H1 (cell line): ENCODE data around the gene SUPT4H1. TPM values are rescaled to one million over a fixed set of nuclear protein-coding genes. Genes with fewer than 3 reads are reported as not detected.
A peak's percentile ranks its signal among the peaks of the same experiment; 100 is the strongest.

ENCODE experiments used
- CTCF ChIA-PET: fragments of 300-600 bp; sonication (Branson Sonifier 250); formaldehyde crosslinking; loops from one replicate; lab custom pipeline; 2021; ENCODE audit not compliant: partially characterized antibody; lab: Charles Lee
- POLR2A ChIA-PET: fragments of 300-600 bp; sonication (Branson Sonifier 250); formaldehyde crosslinking; loops from one replicate; lab custom pipeline; 2021; ENCODE audit warnings: inconsistent platforms; ENCODE audit not compliant: partially characterized antibody; lab: Charles Lee
- DNase-seq, 2 experiments: peaks; one replicate each; pipeline versions ENCODE4 v3.0.0 to v3.0.0-alpha.2; 2010 to 2022; ENCODE audit warnings: low spot score in 2 of 2, low read depth in 1 of 2, mixed read lengths in 1 of 2
- FAIRE-seq: peaks from 2 replicates; lab custom pipeline; 2011; peaks lifted over from hg19 to GRCh38; lab: Jason Lieb, UNC
- H2AFZ ChIP-seq: 2 replicates; pipeline ENCODE4 v1.8.1; 2012; ENCODE audit warnings: low read length, inconsistent platforms
- H2AK5ac ChIP-seq: 2 replicates; pipeline ENCODE4 v1.6.1; 2013; ENCODE audit warnings: low read depth, low read length
- H2BK120ac ChIP-seq: replicated peaks from 2 replicates; pipeline ENCODE3; 2013; ENCODE audit warnings: low read depth, low read length, inconsistent platforms
- H2BK12ac ChIP-seq: 2 replicates; pipeline ENCODE4 v1.6.1; 2013; ENCODE audit warnings: low read depth, low read length
- H2BK15ac ChIP-seq: 2 replicates; pipeline ENCODE4 v1.6.1; 2013; ENCODE audit warnings: low read length
- H2BK20ac ChIP-seq: 2 replicates; pipeline ENCODE4 v1.6.1; 2013; ENCODE audit warnings: low read length
- H2BK5ac ChIP-seq: 2 replicates; pipeline ENCODE4 v1.6.1; 2013; ENCODE audit warnings: low read depth, low read length
- H3K14ac ChIP-seq: 2 replicates; pipeline ENCODE4 v1.6.1; 2013; ENCODE audit warnings: inconsistent platforms; ENCODE audit not compliant: insufficient read length
- H3K18ac ChIP-seq: 2 replicates; pipeline ENCODE4 v1.6.1; 2013; ENCODE audit warnings: low read length; ENCODE audit errors: extremely low read depth
- H3K23ac ChIP-seq: 2 replicates; pipeline ENCODE4 v1.6.1; 2013; ENCODE audit warnings: inconsistent platforms; ENCODE audit not compliant: insufficient read length
- H3K23me2 ChIP-seq: 2 replicates; pipeline ENCODE4 v1.6.1; 2013; ENCODE audit warnings: low read depth, low read length
- H3K27ac ChIP-seq: 2 replicates; pipeline ENCODE4 v1.6.1; 2011; ENCODE audit warnings: low read depth, low read length, inconsistent platforms
- H3K27me3 ChIP-seq, 4 experiments: replicated peaks in 1 of 4; 1 replicate in 1 of 4; 2 replicates in 3 of 4; pipeline versions ENCODE4 v1.6.1 to v1.8.1; 2011 to 2013; ENCODE audit warnings: low read length in 3 of 4, mild to moderate bottlenecking in 3 of 4, inconsistent platforms in 2 of 4, mixed read lengths in 2 of 4, moderate library complexity in 1 of 4; ENCODE audit not compliant: control insufficient read depth in 3 of 4, insufficient read depth in 3 of 4; ENCODE audit errors: extremely low read depth in 1 of 4
- H3K36me3 ChIP-seq, 4 experiments: 2 replicates each; pipeline versions ENCODE4 v1.6.1 to v1.8.1; 2011 to 2013; ENCODE audit warnings: mild to moderate bottlenecking in 4 of 4, low read length in 3 of 4, moderate library complexity in 2 of 4, control low read depth in 1 of 4, inconsistent platforms in 1 of 4; ENCODE audit not compliant: insufficient read depth in 4 of 4, control insufficient read depth in 2 of 4
- H3K4ac ChIP-seq: replicated peaks from 2 replicates; pipeline ENCODE3; 2013; ENCODE audit warnings: low read length, low read depth, mixed read lengths, inconsistent platforms; ENCODE audit not compliant: insufficient read length
- H3K4me1 ChIP-seq, 4 experiments: replicated peaks in 1 of 4; 1 replicate in 1 of 4; 2 replicates in 3 of 4; pipeline versions ENCODE4 v1.6.1 to v1.8.1; 2011 to 2013; ENCODE audit warnings: low read length in 3 of 4, inconsistent platforms in 2 of 4, mixed read lengths in 1 of 4; ENCODE audit not compliant: insufficient read depth in 4 of 4, control insufficient read depth in 3 of 4
- H3K4me2 ChIP-seq, 2 experiments: 2 replicates each; pipeline versions ENCODE4 v1.6.1 to v1.8.1; 2011 to 2013; ENCODE audit warnings: low read depth in 2 of 2, low read length in 2 of 2, control low read depth in 1 of 2, inconsistent platforms in 1 of 2, mild to moderate bottlenecking in 1 of 2; ENCODE audit not compliant: insufficient read depth in 1 of 2
- H3K4me3 ChIP-seq, 4 experiments: fragments of 200-600, 300-600 bp in 1 of 4; sonication (generic), shearing (Covaris generic), sonication (Bioruptor Twin) in 1 of 4; 2 replicates each; pipeline versions ENCODE4 v1.5.1 to v1.8.1; 2011 to 2016; ENCODE audit warnings: low read length in 4 of 4, low read depth in 3 of 4, control low read depth in 2 of 4, inconsistent platforms in 2 of 4, mild to moderate bottlenecking in 2 of 4, mixed read lengths in 1 of 4, moderate library complexity in 1 of 4; ENCODE audit not compliant: insufficient read depth in 2 of 4; ENCODE audit errors: extremely low read depth in 1 of 4
- H3K56ac ChIP-seq: replicated peaks from 2 replicates; pipeline ENCODE3; 2013; ENCODE audit warnings: low read depth, mild to moderate bottlenecking, mixed read lengths, low read length, inconsistent platforms; ENCODE audit not compliant: insufficient read length
- H3K79me1 ChIP-seq: 2 replicates; pipeline ENCODE4 v1.6.1; 2013; ENCODE audit warnings: low read depth, low read length, control low read depth
- H3K79me2 ChIP-seq, 2 experiments: 2 replicates each; pipeline versions ENCODE4 v1.6.1 to v1.8.1; 2012 to 2013; ENCODE audit warnings: low read length in 2 of 2, mild to moderate bottlenecking in 2 of 2, inconsistent platforms in 1 of 2; ENCODE audit not compliant: insufficient read depth in 2 of 2, control insufficient read depth in 1 of 2
- H3K9ac ChIP-seq, 4 experiments: replicated peaks in 1 of 4; 1 replicate in 1 of 4; 2 replicates in 3 of 4; pipeline versions ENCODE4 v1.6.1 to v1.8.1; 2011 to 2013; ENCODE audit warnings: low read depth in 3 of 4, low read length in 3 of 4, control low read depth in 2 of 4, mild to moderate bottlenecking in 2 of 4, moderate library complexity in 2 of 4, inconsistent platforms in 1 of 4; ENCODE audit errors: extremely low read depth in 1 of 4
- H3K9me3 ChIP-seq, 2 experiments: 2 replicates each; pipeline versions ENCODE4 v1.6.1 to v1.8.1; 2012 to 2013; ENCODE audit warnings: mild to moderate bottlenecking in 2 of 2, moderate library complexity in 2 of 2, control low read depth in 1 of 2, inconsistent platforms in 1 of 2, low read depth in 1 of 2, low read length in 1 of 2, mixed read lengths in 1 of 2; ENCODE audit not compliant: insufficient read depth in 2 of 2
- H4K20me1 ChIP-seq, 2 experiments: replicated peaks in 1 of 2; 2 replicates each; pipeline versions ENCODE3 to v1.8.1; 2011 to 2013; ENCODE audit warnings: inconsistent platforms in 2 of 2, low read length in 2 of 2, mild to moderate bottlenecking in 1 of 2; ENCODE audit not compliant: insufficient read depth in 2 of 2, control insufficient read depth in 1 of 2
- H4K5ac ChIP-seq: 2 replicates; pipeline ENCODE4 v1.6.1; 2013; ENCODE audit warnings: low read length, low read depth, mixed read lengths, inconsistent platforms; ENCODE audit not compliant: insufficient read length
- H4K8ac ChIP-seq: 2 replicates; pipeline ENCODE4 v1.8.0; 2013; ENCODE audit warnings: mild to moderate bottlenecking, moderate library complexity, low read length, inconsistent platforms; ENCODE audit not compliant: insufficient read depth; ENCODE audit errors: extremely low read depth
- H4K91ac ChIP-seq: replicated peaks from 2 replicates; pipeline ENCODE3; 2013; ENCODE audit warnings: low read length, mixed read lengths, inconsistent platforms; ENCODE audit not compliant: insufficient read length
- EP300 ChIP-seq, 2 experiments: IDR thresholded peaks; 1 replicate in 1 of 2; 2 replicates in 1 of 2; pipeline ENCODE4 v1.6.1; 2011 to 2012; ENCODE audit warnings: low read depth in 2 of 2, low read length in 2 of 2, mild to moderate bottlenecking in 2 of 2, borderline replicate concordance in 1 of 2, inconsistent platforms in 1 of 2, moderate library complexity in 1 of 2
- HDAC2 ChIP-seq, 2 experiments: fragments of 300-600 bp in 1 of 2; sonication (generic) in 1 of 2; IDR thresholded peaks; 2 replicates each; pipeline ENCODE4 v1.6.1; 2011 to 2012; ENCODE audit warnings: low read depth in 2 of 2, low read length in 2 of 2, mild to moderate bottlenecking in 2 of 2, moderate library complexity in 2 of 2, borderline replicate concordance in 1 of 2, inconsistent platforms in 1 of 2
- POLR2AphosphoS5 ChIP-seq: IDR thresholded peaks from 2 replicates; pipeline ENCODE4 v1.6.1; 2011; ENCODE audit warnings: low read depth, low read length
- TBP ChIP-seq: IDR thresholded peaks from 2 replicates; pipeline ENCODE4 v1.6.1; 2011; ENCODE audit warnings: low read depth, low read length, improper control_type of control experiment
- WGBS, 2 experiments: shearing (Covaris generic) in 1 of 2; methylation state at CpG; one replicate each; pipeline versions ENCODE4 v1.1.6 to v1.1.7; 2013 to 2015; ENCODE audit warnings: low lambda C conversion rate in 2 of 2, mixed read lengths in 2 of 2, inconsistent platforms in 1 of 2, low coverage in 1 of 2, missing lambda C conversion rate in 1 of 2; ENCODE audit not compliant: insufficient replicate concordance in 2 of 2, insufficient coverage in 1 of 2, insufficient read length in 1 of 2; ENCODE audit errors: extremely low coverage in 1 of 2, missing lambda C conversion rate in 1 of 2; 5-methylcytosine and 5-hydroxymethylcytosine counted together
- polyA plus RNA-seq, 7 experiments: library from polyadenylated mRNA; depleted of rRNA in 3 of 7; stranded (reverse) in 5 of 7; unstranded in 2 of 7; fragments of >200 nt in 5 of 7; fragments of 200-250 nt in 2 of 7; gene quantifications; 1 replicate in 5 of 7; 2 replicates in 1 of 7; 4 replicates in 1 of 7; pipeline versions ENCODE4 v1.2.1 to v1.2.3, GENCODE V29; 2011 to 2013; ENCODE audit warnings: missing spikeins in 2 of 7, mixed read lengths in 2 of 7
- total RNA-seq: library from RNA; stranded (reverse); fragmentation: NEBNext Ultra II Directional; extraction: Animal tissue kit (Norgen Biotek cat#: 25700); gene quantifications from 2 replicates; pipeline ENCODE4 v1.2.1, GENCODE V29; 2021
- TF ChIP-seq, protein P1 (sequence below): IDR thresholded peaks from 2 replicates; pipeline ENCODE4 v1.6.1; 2012; ENCODE audit warnings: inconsistent platforms

Gene SUPT4H1
- total and polyA plus RNA-seq, 2 of the 8 experiments (the other 6 are each of a cell fraction or from before 2014, with no cell fraction given) = 112 to 143 TPM

- Histone ChIP-seq H3K27me3 (peaks cover 0 to 20% (median 12%) of the 10 kb centered on the region in 4 experiments; a peak in 5 of 7 replicates), H2BK20ac (no peak overlapping the region), H3K9ac (peak overlapping the region in 3 of 4 experiments; percentile 26 to 63 (median 26); a peak in 3 of 7 replicates), H2BK5ac (no peak overlapping the region; the same call in 1 of the 2 replicates), H3K23me2 (peaks cover 12% of the 10 kb centered on the region), H3K27ac (no peak overlapping the region), H2BK120ac (no peak overlapping the region), H3K36me3 (no peaks in the 10 kb centered on the region), H2AK5ac (no peak overlapping the region), H3K4ac (peak overlapping the region; percentile 79), H4K91ac (peak overlapping the region; percentile 92), H3K79me1 (no peaks in the 10 kb centered on the region), H2BK15ac (peak overlapping the region; percentile 12; the same call in 1 of the 2 replicates), H4K8ac (peak overlapping the region; percentile 88), H3K14ac (no peak overlapping the region), H3K4me2 (peak overlapping the region; percentile 82 to 99), H3K9me3 (no peaks in the 10 kb centered on the region), H4K20me1 (peaks cover 0 to 2% of the 10 kb centered on the region in 2 experiments), H2AFZ (peak overlapping the region; percentile 98), H3K4me1 (peaks cover 0 to 31% (median 19%) of the 10 kb centered on the region in 4 experiments; a peak in 6 of 7 replicates), H3K23ac (no peak overlapping the region), H2BK12ac (peak overlapping the region; percentile 82; the same call in 1 of the 2 replicates), H3K79me2 (no peaks in the 10 kb centered on the region), H3K18ac (peak overlapping the region; percentile 42), H4K5ac (no peak overlapping the region), H3K56ac (no peak overlapping the region), H3K4me3 (peak overlapping the region; percentile 41 to 79 (median 68))
- no peak for FAIRE-seq
- CTCF ChIA-PET = interaction anchor here (0.6 to 21.9 kb wide), 12 partner anchors 9 to 276 kb away, joined by 3 to 384 read pairs (median 6); no protein-coding TSS in a partner anchor
- 16% methylated on average over 36 of the region's 66 CpGs; no CpG with 5 or more reads in 1 of the 2 experiments for WGBS, 2 experiments
- DNase-seq = peak in 1 of 2 experiments; percentile 78
- POLR2A ChIA-PET = interaction anchor here (0.9 to 7.9 kb wide), 6 partner anchors 8 to 27 kb away, joined by 4 to 66 read pairs (median 8); partner anchors contain the start of gene SUPT4H1
- TF ChIP-seq POLR2AphosphoS5 (no peak), EP300 (IDR thresholded peaks at IDR 0.05; ENCODE audit: borderline replicate concordance in 1 of 2, low read depth in 2 of 2, low read length in 2 of 2) (peak in 1 of 2 experiments; percentile 81; a peak in 2 of 3 replicates), HDAC2 (IDR thresholded peaks at IDR 0.05; ENCODE audit: borderline replicate concordance in 1 of 2, low read depth in 2 of 2, low read length in 2 of 2) (no peak; a peak in 1 of 4 replicates), TBP (no peak)
- TF ChIP-seq, protein P1, sequence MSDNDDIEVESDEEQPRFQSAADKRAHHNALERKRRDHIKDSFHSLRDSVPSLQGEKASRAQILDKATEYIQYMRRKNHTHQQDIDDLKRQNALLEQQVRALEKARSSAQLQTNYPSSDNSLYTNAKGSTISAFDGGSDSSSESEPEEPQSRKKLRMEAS = peak; percentile 94
These were observed 27.4 kb downstream of the SUPT4H1 start for GRCh38 chr17:58324409-58325288.
